ENCODE measurements around the gene GRAP2. TPM values are rescaled to one million over a fixed set of nuclear protein-coding genes. Genes with fewer than 3 reads are reported as not detected.
"Not testable (repeated sequence)": the region's sequence is repeated elsewhere in the genome, so short reads cannot be mapped to it uniquely, and the experiment has no call there.

The GRAP2 gene
- total RNA-seq, 2 donors from 2014 or later, result 56.4 to 59.4 TPM

- no peaks in the 10 kb centered on the region for H3K27me3 Mint-ChIP-seq (ENCODE audit: low read depth)
- H3K4me1 Mint-ChIP-seq (ENCODE audit: low read depth), result peaks cover 19% of the 10 kb centered on the region
- H3K36me3 Mint-ChIP-seq (ENCODE audit: insufficient read depth in 2 of 2), result no peaks in the 10 kb centered on the region
- no peaks in the 10 kb centered on the region for H3K9me3 Mint-ChIP-seq
- H3K27ac Mint-ChIP-seq, result no peak overlapping the region
- ATAC-seq (replicated peaks in 1 of 2) (no peak), DNase-seq (no peak)
- no peak overlapping the region for H3K4me3 Mint-ChIP-seq
These were observed 23.6 kb upstream of the GRAP2 start for GRCh38 chr22:39877079-39877845.

GRCh38 chr22:39880722-39881121 is 20.2 kb upstream of the GRAP2 start:
- Mint-ChIP-seq H3K4me3 (no peak overlapping the region), H3K4me1 (ENCODE audit: low read depth) (peaks cover 10% of the 10 kb centered on the region), H3K27ac (no peak overlapping the region), H3K36me3 (ENCODE audit: insufficient read depth in 2 of 2) (no peaks in the 10 kb centered on the region), H3K9me3 (no peaks in the 10 kb centered on the region), H3K27me3 (ENCODE audit: low read depth) (no peaks in the 10 kb centered on the region)
- DNase-seq (no peak), ATAC-seq (replicated peaks in 1 of 2) (no peak)

DNA sequence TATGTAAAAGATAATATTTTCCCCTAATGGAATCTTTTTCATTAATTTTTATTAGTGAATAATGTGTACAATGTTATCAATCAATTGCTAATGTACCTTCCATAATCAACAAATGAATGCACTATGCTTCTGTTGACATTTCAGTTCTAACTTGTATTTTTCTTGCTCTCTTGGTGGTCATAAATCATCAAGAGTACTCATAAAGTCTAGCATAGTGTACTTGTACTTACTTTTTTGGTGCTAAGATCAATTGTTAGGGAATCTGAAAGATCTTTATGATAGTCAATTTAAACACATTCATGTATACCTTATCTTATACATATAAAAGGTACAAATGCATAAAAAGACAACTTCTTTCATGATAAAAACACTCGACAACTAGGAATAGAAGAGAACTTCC is 17.8 kb upstream of the GRAP2 start:
- no peak overlapping the region for H3K27ac Mint-ChIP-seq
- no peak overlapping the region for H3K4me3 Mint-ChIP-seq
- peaks cover 4% of the 10 kb centered on the region for H3K4me1 Mint-ChIP-seq (ENCODE audit: low read depth)
- DNase-seq (no peak), ATAC-seq (replicated peaks in 1 of 2) (no peak)
- H3K36me3 Mint-ChIP-seq (ENCODE audit: insufficient read depth in 2 of 2), result no peaks in the 10 kb centered on the region
- no peaks in the 10 kb centered on the region for H3K27me3 Mint-ChIP-seq (ENCODE audit: low read depth)
- H3K9me3 Mint-ChIP-seq, result no peaks in the 10 kb centered on the region

- H3K4me3 Mint-ChIP-seq; H3K27me3 Mint-ChIP-seq (ENCODE audit: low read depth); ATAC-seq (replicated peaks in 1 of 2); DNase-seq; H3K4me1 Mint-ChIP-seq (ENCODE audit: low read depth); H3K36me3 Mint-ChIP-seq (ENCODE audit: insufficient read depth in 2 of 2); H3K9me3 Mint-ChIP-seq; H3K27ac Mint-ChIP-seq: not testable (repeated sequence)
These were observed 11.0 kb upstream of the GRAP2 start for GRCh38 chr22:39889924-39890323.

DNA sequence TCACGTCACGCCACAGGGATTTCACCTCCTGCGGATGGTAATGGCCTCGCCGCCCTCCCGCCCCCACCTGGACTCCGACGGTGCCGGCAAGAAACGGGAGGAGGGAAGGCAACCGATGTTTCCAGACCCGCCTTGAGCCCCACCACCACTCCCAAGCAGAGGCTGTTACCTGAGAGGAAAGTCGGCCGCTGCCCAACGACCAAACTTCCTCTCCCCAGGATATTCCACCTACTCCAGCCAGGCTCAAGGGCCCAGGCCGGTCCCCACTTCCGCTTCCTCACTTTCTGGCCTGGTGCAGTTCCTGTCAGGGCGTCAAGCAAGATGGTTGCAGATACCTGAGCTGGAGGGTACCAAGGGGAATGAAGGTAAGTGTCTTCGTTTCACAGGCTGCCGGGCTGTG is 7.4 kb upstream of the GRAP2 start, which contains the start of gene ENTHD1:
TSS of gene ENTHD1 (minus strand) at position 235 of the 400 bp plus-strand sequence. CDS start 6,012 bp downstream, outside the sequence.
- Mint-ChIP-seq H3K9me3 (no peaks in the 10 kb centered on the region), H3K4me1 (ENCODE audit: low read depth) (peaks cover 10% of the 10 kb centered on the region), H3K27ac (no peak within 1 kb of the TSS), H3K4me3 (no peak within 1 kb of the TSS), H3K36me3 (ENCODE audit: insufficient read depth in 2 of 2) (no peaks in the 10 kb centered on the region), H3K27me3 (ENCODE audit: low read depth) (no peaks in the 10 kb centered on the region)
- no peak for DNase-seq
- ATAC-seq (replicated peaks in 1 of 2), result no peak

- Mint-ChIP-seq H3K27ac (no peak overlapping the region), H3K27me3 (ENCODE audit: low read depth) (no peaks in the 10 kb centered on the region), H3K4me3 (no peak overlapping the region), H3K4me1 (ENCODE audit: low read depth) (peaks cover 18% of the 10 kb centered on the region), H3K36me3 (ENCODE audit: insufficient read depth in 2 of 2) (no peaks in the 10 kb centered on the region), H3K9me3 (no peaks in the 10 kb centered on the region)
- DNase-seq (no peak), ATAC-seq (replicated peaks in 1 of 2) (no peak)
These were observed 6.3 kb upstream of the GRAP2 start for GRCh38 chr22:39894554-39895092.

DNA sequence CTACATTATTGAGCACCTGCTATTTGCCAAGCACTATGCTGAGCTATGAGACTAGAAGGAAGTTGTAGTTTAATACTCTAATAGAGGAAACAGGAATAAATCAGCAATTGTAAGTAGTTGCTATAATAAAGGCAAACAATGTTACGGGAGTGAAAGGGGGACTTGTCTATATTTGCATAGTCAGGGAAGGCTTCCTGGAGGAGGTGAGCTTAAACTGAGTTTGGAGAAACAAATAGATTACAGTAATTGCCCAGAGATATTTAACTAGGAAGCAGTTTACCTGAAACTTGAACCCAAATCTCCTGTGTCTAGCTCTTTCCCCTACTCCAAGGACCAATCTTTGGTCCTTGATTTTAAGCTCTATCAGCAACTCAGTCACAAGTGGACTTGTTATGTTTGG is 5.2 kb upstream of the GRAP2 start:
- Mint-ChIP-seq H3K9me3 (no peaks in the 10 kb centered on the region), H3K36me3 (ENCODE audit: insufficient read depth in 2 of 2) (no peaks in the 10 kb centered on the region), H3K4me1 (ENCODE audit: low read depth) (peaks cover 28% of the 10 kb centered on the region), H3K27ac (no peak overlapping the region), H3K4me3 (no peak overlapping the region), H3K27me3 (ENCODE audit: low read depth) (no peaks in the 10 kb centered on the region)
- DNase-seq (no peak), ATAC-seq (replicated peaks in 1 of 2) (no peak)

GRCh38 chr22:39896313-39896996 is 4.4 kb upstream of the GRAP2 start:
- no peak for ATAC-seq (replicated peaks in 1 of 2)
- no peaks in the 10 kb centered on the region for H3K36me3 Mint-ChIP-seq (ENCODE audit: insufficient read depth in 2 of 2)
- H3K4me1 Mint-ChIP-seq (ENCODE audit: low read depth), result peaks cover 31% of the 10 kb centered on the region
- H3K27ac Mint-ChIP-seq, result no peak overlapping the region
- no peaks in the 10 kb centered on the region for H3K9me3 Mint-ChIP-seq
- H3K27me3 Mint-ChIP-seq (ENCODE audit: low read depth), result no peaks in the 10 kb centered on the region
- H3K4me3 Mint-ChIP-seq, result no peak overlapping the region
- no peak for DNase-seq

DNA sequence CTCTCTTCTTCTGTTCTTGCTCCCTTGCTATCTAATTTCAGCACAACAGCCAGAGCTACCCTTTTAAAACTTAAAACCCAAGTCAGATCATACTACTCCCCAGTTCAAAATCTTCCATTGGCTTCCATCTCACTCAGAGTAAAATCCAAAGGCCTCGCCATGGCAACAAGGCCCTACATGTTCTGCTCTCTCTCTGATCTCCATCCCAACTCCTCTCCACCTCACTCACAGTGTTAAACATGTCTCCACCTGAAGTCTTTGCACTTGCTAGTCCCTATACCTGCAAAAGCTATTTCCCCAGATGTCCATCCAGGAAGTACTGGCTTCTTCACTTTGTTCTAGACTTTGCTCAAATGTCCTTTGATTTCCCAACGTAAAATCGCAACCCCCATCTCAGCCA is 3.0 kb upstream of the GRAP2 start:
- DNase-seq (no peak), ATAC-seq (replicated peaks in 1 of 2) (no peak)
- Mint-ChIP-seq H3K36me3 (ENCODE audit: insufficient read depth in 2 of 2) (peaks cover 5 to 6% of the 10 kb centered on the region in 2 donors), H3K27ac (no peak overlapping the region), H3K9me3 (no peaks in the 10 kb centered on the region), H3K27me3 (ENCODE audit: low read depth) (no peaks in the 10 kb centered on the region), H3K4me1 (ENCODE audit: low read depth) (peaks cover 21% of the 10 kb centered on the region), H3K4me3 (no peak overlapping the region)

DNA sequence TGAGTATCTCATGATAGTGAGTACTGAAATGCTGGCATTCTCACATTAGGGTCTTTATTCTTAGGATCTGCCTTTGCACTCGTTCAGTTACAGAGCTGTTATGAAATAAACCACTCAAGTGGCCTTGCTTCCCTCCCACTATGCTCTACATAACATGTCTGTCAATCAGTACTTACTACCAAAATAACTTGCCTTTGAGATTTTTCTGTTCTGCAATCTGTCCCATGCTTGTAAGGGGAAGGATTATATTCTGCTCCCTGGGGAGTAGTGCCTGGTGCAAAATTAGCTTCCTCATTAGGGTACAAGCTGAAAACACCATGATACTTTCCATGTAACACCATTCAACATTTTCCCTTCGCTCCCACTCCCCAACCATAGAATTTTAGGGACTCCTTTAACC is 1.9 kb upstream of the GRAP2 start:
- DNase-seq (no peak), ATAC-seq (replicated peaks in 1 of 2) (no peak)
- peak overlapping the region; percentile 4 for H3K27ac Mint-ChIP-seq
- H3K36me3 Mint-ChIP-seq (ENCODE audit: insufficient read depth in 2 of 2), result peaks cover 6 to 7% of the 10 kb centered on the region in 2 donors
- peak overlapping the region; percentile 23 to 35 for H3K4me3 Mint-ChIP-seq
- peaks cover 21% of the 10 kb centered on the region for H3K4me1 Mint-ChIP-seq (ENCODE audit: low read depth)
- no peaks in the 10 kb centered on the region for H3K9me3 Mint-ChIP-seq
- H3K27me3 Mint-ChIP-seq (ENCODE audit: low read depth), result no peaks in the 10 kb centered on the region

GRCh38 chr22:39901565-39902146 is 772 bp downstream of the GRAP2 start:
- Mint-ChIP-seq H3K27me3 (ENCODE audit: low read depth) (no peaks in the 10 kb centered on the region), H3K9me3 (no peaks in the 10 kb centered on the region), H3K4me1 (ENCODE audit: low read depth) (peaks cover 32% of the 10 kb centered on the region), H3K4me3 (peak overlapping the region; percentile 92), H3K36me3 (ENCODE audit: insufficient read depth in 2 of 2) (peaks cover 7% of the 10 kb centered on the region in 2 donors), H3K27ac (peak overlapping the region; percentile 100)
- ATAC-seq (replicated peaks in 1 of 2), result no peak
- no peak for DNase-seq

DNA sequence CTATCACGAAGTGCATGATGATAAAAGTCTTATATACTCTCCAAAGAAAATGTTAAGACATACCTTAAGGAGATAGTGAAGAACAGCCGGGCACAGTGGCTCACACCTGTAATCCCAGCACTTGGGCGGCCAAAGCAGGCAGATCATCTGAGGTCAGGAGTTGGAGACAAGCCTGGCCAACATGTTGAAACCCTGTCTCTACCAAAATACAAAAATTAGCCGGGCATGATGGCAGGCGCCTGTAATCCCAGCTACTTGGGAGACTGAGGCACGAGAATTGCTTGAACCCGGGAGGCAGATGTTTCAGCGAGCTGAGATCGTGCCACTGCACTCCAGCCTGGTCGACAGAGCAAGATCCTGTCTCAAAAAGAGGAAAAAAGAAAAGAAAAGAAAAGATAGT is 3.1 kb downstream of the GRAP2 start:
- H3K36me3 Mint-ChIP-seq (ENCODE audit: insufficient read depth in 2 of 2); H3K27me3 Mint-ChIP-seq (ENCODE audit: low read depth); H3K9me3 Mint-ChIP-seq; DNase-seq; ATAC-seq (replicated peaks in 1 of 2): not testable (repeated sequence)
- H3K4me1 Mint-ChIP-seq (ENCODE audit: low read depth), result peaks cover 50% of the 10 kb centered on the region
- H3K27ac Mint-ChIP-seq, result peak overlapping the region; percentile 100
- peak overlapping the region; percentile 80 to 92 for H3K4me3 Mint-ChIP-seq

DNA sequence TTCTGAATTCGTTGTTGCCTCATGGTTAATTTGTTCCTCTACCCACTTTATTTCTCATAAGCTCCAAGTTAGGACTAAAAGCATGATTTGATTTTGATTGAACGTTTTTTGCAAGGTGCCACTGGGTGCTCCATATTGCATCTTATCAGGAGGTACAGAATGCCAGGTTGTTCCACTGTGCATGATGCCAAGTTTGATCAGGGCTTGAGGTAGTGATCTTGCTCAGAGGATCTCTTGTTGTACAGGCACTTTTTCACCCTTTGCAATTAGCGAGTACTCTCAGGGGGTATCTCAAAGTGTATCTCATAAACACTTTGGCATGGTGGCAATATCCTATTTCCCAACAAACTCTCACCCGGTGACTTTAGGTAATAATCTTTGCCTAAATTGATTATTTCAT is 4.0 kb downstream of the GRAP2 start:
- H3K4me3 Mint-ChIP-seq, result peak overlapping the region; percentile 80 to 92
- H3K27me3 Mint-ChIP-seq (ENCODE audit: low read depth), result no peaks in the 10 kb centered on the region
- ATAC-seq (replicated peaks in 1 of 2) (no peak), DNase-seq (no peak)
- peaks cover 7 to 8% of the 10 kb centered on the region in 2 donors for H3K36me3 Mint-ChIP-seq (ENCODE audit: insufficient read depth in 2 of 2)
- H3K27ac Mint-ChIP-seq, result peak overlapping the region; percentile 100
- H3K9me3 Mint-ChIP-seq, result no peaks in the 10 kb centered on the region
- H3K4me1 Mint-ChIP-seq (ENCODE audit: low read depth), result peaks cover 54% of the 10 kb centered on the region

Measured in activated T-cell treated with anti-CD3 and anti-CD28 coated beads, Interleukin-2, amount 50 U/mL, for 72 hours (primary cell).